SJCRH30 (cell line): ENCODE results near the gene SULT1C4. TPM values are rescaled to one million over a fixed set of nuclear protein-coding genes. Genes with fewer than 3 reads are reported as not detected.
A peak's percentile ranks its signal among the peaks of the same experiment; 100 is the strongest.

Experiments
- DNase-seq, 2 experiments: peaks; one replicate each; pipeline ENCODE4 v3.0.0-alpha.2; 2015 to 2020
- H3K27ac ChIP-seq: fragments of 250-450 bp; sonication (Bioruptor Pico); 2 replicates; pipeline ENCODE4 v1.5.1; 2020; ENCODE audit warnings: mild to moderate bottlenecking, moderate library complexity
- H3K27me3 ChIP-seq: fragments of 250-450 bp; sonication (Bioruptor Pico); 2 replicates; pipeline ENCODE4 v1.5.1; 2020; ENCODE audit warnings: mild to moderate bottlenecking, moderate library complexity
- H3K36me3 ChIP-seq: fragments of 250-450 bp; sonication (Bioruptor Pico); 2 replicates; pipeline ENCODE4 v1.5.1; 2020; ENCODE audit warnings: mild to moderate bottlenecking, moderate library complexity
- H3K4me1 ChIP-seq: fragments of 250-450 bp; sonication (Bioruptor Pico); 2 replicates; pipeline ENCODE4 v1.5.1; 2020; ENCODE audit warnings: mild to moderate bottlenecking, moderate library complexity
- H3K4me3 ChIP-seq: fragments of 250-450 bp; sonication (Bioruptor Pico); 2 replicates; pipeline ENCODE4 v1.5.1; 2020; ENCODE audit warnings: mild to moderate bottlenecking, moderate library complexity
- H3K9me3 ChIP-seq: fragments of 250-450 bp; sonication (Bioruptor Pico); replicated peaks from 2 replicates; pipeline ENCODE4 v1.5.1; 2020; ENCODE audit warnings: mild to moderate bottlenecking, moderate library complexity
- total RNA-seq: library from RNA; depleted of rRNA; stranded (reverse); fragments of >200 nt; shearing (Covaris generic); gene quantifications from 2 replicates; pipeline ENCODE4 v1.2.3, GENCODE V29; 2014

Gene SULT1C4
- total RNA-seq, 1 experiment from 2014 or later = 2.4 TPM

- H3K4me1 ChIP-seq = no peaks in the 10 kb centered on the region
- H3K27ac ChIP-seq = no peak overlapping the region
- no peaks in the 10 kb centered on the region for H3K36me3 ChIP-seq
- no peaks in the 10 kb centered on the region; the same call in 1 of the 2 replicates for H3K9me3 ChIP-seq
- H3K27me3 ChIP-seq = no peaks in the 10 kb centered on the region
- H3K4me3 ChIP-seq = no peak overlapping the region
- no peak for DNase-seq
Measured at GRCh38 chr2:108385411-108386071, 7.8 kb downstream of the SULT1C4 start.

- H3K27ac ChIP-seq = no peak overlapping the region
- H3K27me3 ChIP-seq = no peaks in the 10 kb centered on the region
- DNase-seq = no peak
- H3K4me3 ChIP-seq = no peak overlapping the region
- H3K4me1 ChIP-seq = no peaks in the 10 kb centered on the region
- 0 out of 2 replicates have a peak, but pooled peaks cover 2% of the 10 kb centered on the region for H3K9me3 ChIP-seq
- no peaks in the 10 kb centered on the region for H3K36me3 ChIP-seq
Measured at GRCh38 chr2:108388045-108388444, 10.3 kb downstream of the SULT1C4 start.

GRCh38 chr2:108390340-108390739, 12.6 kb downstream of the SULT1C4 start:
- no peaks in the 10 kb centered on the region for H3K27me3 ChIP-seq
- DNase-seq = no peak

DNA sequence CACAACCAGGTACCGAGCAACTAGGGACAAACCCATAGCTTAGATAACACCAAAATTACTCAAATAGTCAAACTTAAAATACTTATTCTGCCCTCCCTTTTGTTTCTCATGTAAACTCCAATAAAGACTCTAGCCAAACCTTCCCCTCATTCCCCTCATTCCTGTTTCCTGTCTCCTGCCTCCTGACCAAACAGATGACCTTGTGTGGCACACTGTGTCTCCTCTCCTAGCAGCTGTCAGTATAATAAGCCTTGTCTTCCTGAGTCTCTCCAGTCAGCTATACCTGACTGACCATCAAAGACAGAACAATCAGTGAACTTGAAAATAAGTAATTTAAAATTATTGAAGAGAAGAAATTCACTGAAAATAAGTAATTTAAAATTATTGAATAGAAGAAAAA, 14.3 kb downstream of the SULT1C4 start:
- Histone ChIP-seq H3K27ac (peak overlapping the region; percentile 9; the same call in 1 of the 2 replicates), H3K36me3 (no peaks in the 10 kb centered on the region), H3K4me3 (no peak overlapping the region), H3K9me3 (0 out of 2 replicates have a peak, but pooled peaks cover 2% of the 10 kb centered on the region), H3K27me3 (no peaks in the 10 kb centered on the region), H3K4me1 (peaks cover 9% of the 10 kb centered on the region)
- DNase-seq = peak; percentile 24 to 47

More at GRCh38 chr2:108390340-108390739, 12.6 kb downstream of the SULT1C4 start:
- 0 out of 2 replicates have a peak, but pooled peaks cover 2% of the 10 kb centered on the region for H3K9me3 ChIP-seq
- H3K4me3 ChIP-seq = no peak overlapping the region
- no peaks in the 10 kb centered on the region for H3K36me3 ChIP-seq
- no peaks in the 10 kb centered on the region for H3K4me1 ChIP-seq
- H3K27ac ChIP-seq = no peak overlapping the region

- no peak overlapping the region for H3K27ac ChIP-seq
- H3K4me1 ChIP-seq = peaks cover 9% of the 10 kb centered on the region
- 0 out of 2 replicates have a peak, but pooled peaks cover 7% of the 10 kb centered on the region for H3K9me3 ChIP-seq
- no peak overlapping the region for H3K4me3 ChIP-seq
- no peak for DNase-seq
- H3K36me3 ChIP-seq = no peaks in the 10 kb centered on the region
- H3K27me3 ChIP-seq = no peaks in the 10 kb centered on the region
Measured at GRCh38 chr2:108393197-108393596, 15.4 kb downstream of the SULT1C4 start.

- H3K27me3 ChIP-seq = no peaks in the 10 kb centered on the region
- no peak overlapping the region for H3K27ac ChIP-seq
- peaks cover 9% of the 10 kb centered on the region for H3K4me1 ChIP-seq
- H3K4me3 ChIP-seq = no peak overlapping the region
- peaks cover 18% of the 10 kb centered on the region for H3K9me3 ChIP-seq
- no peak for DNase-seq
- no peaks in the 10 kb centered on the region for H3K36me3 ChIP-seq
Measured at GRCh38 chr2:108395155-108395554, 17.4 kb downstream of the SULT1C4 start.

- Histone ChIP-seq H3K9me3 (peaks cover 18% of the 10 kb centered on the region), H3K4me1 (peaks cover 9% of the 10 kb centered on the region), H3K27me3 (no peaks in the 10 kb centered on the region), H3K4me3 (peak overlapping the region; percentile 41), H3K27ac (peak overlapping the region; percentile 74), H3K36me3 (no peaks in the 10 kb centered on the region)
- peak; percentile 63 to 76 for DNase-seq
Measured at GRCh38 chr2:108396845-108397244, 19.1 kb downstream of the SULT1C4 start.

DNA sequence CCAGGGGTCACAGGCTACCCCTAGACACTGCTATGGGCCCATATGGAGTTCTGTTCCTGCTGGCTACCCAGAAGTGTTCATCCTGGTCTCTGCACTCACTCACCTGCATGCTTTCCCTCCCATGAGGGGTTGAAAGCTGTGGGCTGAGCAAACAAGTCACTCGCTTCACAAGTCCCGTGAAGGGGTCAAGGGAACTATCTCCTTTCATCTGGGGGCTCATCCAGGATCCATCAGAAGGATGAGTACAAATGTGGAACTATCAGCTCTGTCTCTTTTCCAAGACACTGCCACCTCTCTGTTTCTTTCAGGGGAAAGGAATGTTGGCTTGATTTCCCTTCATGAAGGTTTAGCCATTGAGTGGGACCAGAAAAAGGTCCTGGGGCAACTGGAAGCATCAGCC, 21.7 kb downstream of the SULT1C4 start:
- Histone ChIP-seq H3K4me3 (no peak overlapping the region), H3K36me3 (no peaks in the 10 kb centered on the region), H3K27ac (no peak overlapping the region), H3K27me3 (no peaks in the 10 kb centered on the region), H3K4me1 (peaks cover 24% of the 10 kb centered on the region), H3K9me3 (peaks cover 15% of the 10 kb centered on the region)
- DNase-seq = no peak

DNA sequence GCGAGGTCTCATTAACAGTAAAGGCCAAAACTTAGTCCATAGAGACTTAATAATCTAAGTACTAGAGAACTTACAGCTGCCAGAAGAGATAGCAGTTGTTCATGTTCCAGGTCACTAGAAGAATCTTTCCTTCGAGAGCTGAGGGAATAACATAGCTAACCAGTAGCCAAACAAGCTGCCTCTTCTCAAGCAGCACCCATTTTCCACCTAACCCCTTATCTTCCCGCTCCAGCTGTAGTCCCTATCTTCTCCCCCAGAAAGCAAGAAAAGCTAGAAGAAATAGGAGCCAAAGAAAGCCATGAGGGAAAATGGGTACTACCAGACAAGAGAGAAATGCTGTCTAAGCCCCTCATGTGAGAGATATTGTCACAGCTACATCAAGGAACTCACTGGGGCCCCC, 24.0 kb downstream of the SULT1C4 start:
- Histone ChIP-seq H3K9me3 (peaks cover 21% of the 10 kb centered on the region), H3K27ac (no peak overlapping the region), H3K27me3 (no peaks in the 10 kb centered on the region), H3K4me3 (no peak overlapping the region), H3K36me3 (no peaks in the 10 kb centered on the region), H3K4me1 (peaks cover 16% of the 10 kb centered on the region)
- DNase-seq = no peak

DNA sequence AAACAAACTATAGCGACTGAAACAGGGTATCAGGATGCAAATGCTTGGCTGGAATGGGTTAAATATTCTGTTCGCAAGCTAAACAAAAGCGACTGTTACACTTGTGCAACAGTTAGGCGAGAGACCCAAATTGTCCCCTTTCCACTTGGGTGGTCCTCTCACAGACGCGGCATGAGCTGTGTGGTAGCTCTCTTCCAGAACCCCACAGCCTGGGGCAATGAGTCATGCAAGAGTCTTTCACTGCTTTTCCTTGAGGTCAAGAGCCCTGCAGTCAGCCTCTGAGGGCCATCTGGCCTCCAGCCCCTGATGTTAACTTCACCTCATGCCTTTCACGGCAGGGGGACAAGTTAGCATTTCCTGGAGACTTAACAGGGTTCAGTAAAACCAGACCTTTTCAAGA, 25.7 kb downstream of the SULT1C4 start:
- peak; percentile 98 for DNase-seq
- Histone ChIP-seq H3K27ac (peak overlapping the region; percentile 46), H3K4me1 (peaks cover 16% of the 10 kb centered on the region), H3K27me3 (no peaks in the 10 kb centered on the region), H3K9me3 (peaks cover 13% of the 10 kb centered on the region), H3K4me3 (no peak overlapping the region), H3K36me3 (no peaks in the 10 kb centered on the region)

DNA sequence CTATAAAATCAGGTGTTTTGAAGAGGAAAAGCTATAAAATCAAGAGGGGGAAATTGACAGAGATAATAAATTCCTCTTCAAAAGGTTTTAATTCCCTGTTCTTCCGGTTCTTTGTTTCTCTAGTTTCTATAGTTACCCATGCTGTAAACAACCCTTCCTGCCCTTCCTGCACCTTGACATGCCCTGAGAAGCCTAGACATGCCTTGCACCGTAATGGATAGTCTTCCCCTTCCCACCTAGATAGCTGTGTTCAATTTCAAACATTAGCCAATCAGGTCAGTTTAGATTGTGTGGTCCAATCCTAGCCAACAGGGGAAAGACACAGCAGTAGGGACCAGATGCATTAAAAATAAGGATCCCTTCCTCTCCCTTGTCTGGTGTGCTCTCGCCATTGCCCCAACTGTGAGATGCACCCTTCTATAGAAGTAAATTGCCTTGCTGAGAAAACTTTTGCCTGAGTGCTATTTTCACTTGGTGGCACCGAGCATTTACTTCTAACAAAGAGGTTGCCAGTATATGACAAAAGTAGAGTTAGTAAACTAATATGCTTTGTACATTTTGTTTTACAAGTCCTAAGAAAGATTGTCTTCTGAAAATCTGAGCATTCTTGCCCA, 27.1 kb downstream of the SULT1C4 start:
- Histone ChIP-seq H3K9me3 (peaks cover 5% of the 10 kb centered on the region), H3K36me3 (no peaks in the 10 kb centered on the region), H3K27me3 (no peaks in the 10 kb centered on the region), H3K4me3 (no peak overlapping the region), H3K27ac (no peak overlapping the region), H3K4me1 (peaks cover 16% of the 10 kb centered on the region)
- DNase-seq = no peak

- H3K9me3 ChIP-seq = peaks cover 5% of the 10 kb centered on the region
- DNase-seq = no peak
- no peak overlapping the region for H3K4me3 ChIP-seq
- no peak overlapping the region for H3K27ac ChIP-seq
- H3K27me3 ChIP-seq = no peaks in the 10 kb centered on the region
- H3K36me3 ChIP-seq = no peaks in the 10 kb centered on the region
- peaks cover 18% of the 10 kb centered on the region for H3K4me1 ChIP-seq
Measured at GRCh38 chr2:108407864-108408729, 30.3 kb downstream of the SULT1C4 start.

DNA sequence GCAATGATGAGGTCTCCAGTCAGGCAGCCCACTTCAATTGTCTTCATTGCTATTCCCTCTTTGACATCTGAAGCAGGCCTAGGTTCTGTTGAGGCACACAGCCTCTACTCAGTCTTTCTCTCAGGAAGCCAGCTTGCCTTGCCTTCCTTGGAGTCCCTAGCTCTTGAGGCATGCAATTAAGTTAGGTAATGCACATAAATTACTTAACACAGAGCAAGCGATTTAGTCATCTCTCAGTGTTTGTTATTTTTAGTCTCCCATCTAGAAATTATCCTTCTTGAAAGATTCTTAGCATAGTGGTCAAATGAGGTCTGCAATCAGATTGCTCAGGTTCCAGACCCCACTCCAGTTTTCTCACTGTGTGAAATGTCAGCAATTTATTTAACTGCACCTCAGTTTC, 32.0 kb downstream of the SULT1C4 start:
- Histone ChIP-seq H3K36me3 (no peaks in the 10 kb centered on the region), H3K27me3 (no peaks in the 10 kb centered on the region), H3K4me3 (no peak overlapping the region), H3K9me3 (peaks cover 5% of the 10 kb centered on the region), H3K27ac (no peak overlapping the region), H3K4me1 (peaks cover 21% of the 10 kb centered on the region)
- DNase-seq = no peak

DNA sequence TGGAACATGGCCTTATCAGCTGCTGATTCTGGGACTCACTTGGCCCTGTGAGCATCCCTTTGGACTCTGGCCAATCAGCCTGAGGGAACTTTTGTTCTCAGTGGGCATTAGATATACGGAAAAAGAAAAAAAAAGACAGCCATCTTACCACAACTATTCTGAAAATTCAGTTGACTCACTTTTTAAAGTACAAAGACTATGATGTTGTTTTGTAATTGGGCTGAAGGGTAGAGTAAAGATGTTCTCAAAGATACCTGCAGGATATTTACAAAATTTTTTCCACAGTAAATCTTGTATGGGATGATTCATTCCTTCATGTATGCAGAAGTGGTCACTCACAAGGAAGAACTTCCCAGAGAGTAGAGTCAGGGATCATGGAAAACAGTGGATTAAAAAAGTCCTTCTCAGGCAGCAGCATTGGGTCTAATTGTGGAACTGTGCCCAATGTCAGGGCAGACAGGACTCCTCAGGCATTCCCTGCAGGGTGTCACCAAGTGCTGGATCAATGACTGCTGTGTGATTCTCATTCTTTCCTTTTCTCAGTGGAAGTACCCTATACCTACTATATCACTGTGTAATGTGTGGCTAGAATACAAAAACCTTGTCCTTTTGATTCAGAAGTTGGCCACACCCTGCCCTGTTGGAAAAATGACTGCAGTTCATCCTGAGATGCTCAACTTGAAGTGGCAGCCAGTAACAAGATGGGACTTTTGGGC, 35.4 kb downstream of the SULT1C4 start:
- Histone ChIP-seq H3K4me1 (peaks cover 21% of the 10 kb centered on the region), H3K27ac (peak overlapping the region; percentile 57)
- DNase-seq = peak; percentile 96 to 98

More for the DNA sequence above, 35.4 kb downstream of the SULT1C4 start:
- no peaks in the 10 kb centered on the region for H3K9me3 ChIP-seq
- H3K4me3 ChIP-seq = no peak overlapping the region
- no peaks in the 10 kb centered on the region for H3K27me3 ChIP-seq
- no peaks in the 10 kb centered on the region for H3K36me3 ChIP-seq
